ENCODE results near the gene TOMM6.

TOMM6 gene

GRCh38 chr6:41787219-41787917 lies at the start of gene TOMM6:
TSS of gene TOMM6 (plus strand) at chr6:41787694. CDS start at chr6:41787698, 4 bp downstream.
- peak; percentile 92 for DNase-seq

GRCh38 chr6:41739041-41739440 lies 48.5 kb upstream of the TOMM6 start:
- DNase-seq = no peak

GRCh38 chr6:41740366-41741162 lies 46.9 kb upstream of the TOMM6 start:
- DNase-seq = no peak

DNA sequence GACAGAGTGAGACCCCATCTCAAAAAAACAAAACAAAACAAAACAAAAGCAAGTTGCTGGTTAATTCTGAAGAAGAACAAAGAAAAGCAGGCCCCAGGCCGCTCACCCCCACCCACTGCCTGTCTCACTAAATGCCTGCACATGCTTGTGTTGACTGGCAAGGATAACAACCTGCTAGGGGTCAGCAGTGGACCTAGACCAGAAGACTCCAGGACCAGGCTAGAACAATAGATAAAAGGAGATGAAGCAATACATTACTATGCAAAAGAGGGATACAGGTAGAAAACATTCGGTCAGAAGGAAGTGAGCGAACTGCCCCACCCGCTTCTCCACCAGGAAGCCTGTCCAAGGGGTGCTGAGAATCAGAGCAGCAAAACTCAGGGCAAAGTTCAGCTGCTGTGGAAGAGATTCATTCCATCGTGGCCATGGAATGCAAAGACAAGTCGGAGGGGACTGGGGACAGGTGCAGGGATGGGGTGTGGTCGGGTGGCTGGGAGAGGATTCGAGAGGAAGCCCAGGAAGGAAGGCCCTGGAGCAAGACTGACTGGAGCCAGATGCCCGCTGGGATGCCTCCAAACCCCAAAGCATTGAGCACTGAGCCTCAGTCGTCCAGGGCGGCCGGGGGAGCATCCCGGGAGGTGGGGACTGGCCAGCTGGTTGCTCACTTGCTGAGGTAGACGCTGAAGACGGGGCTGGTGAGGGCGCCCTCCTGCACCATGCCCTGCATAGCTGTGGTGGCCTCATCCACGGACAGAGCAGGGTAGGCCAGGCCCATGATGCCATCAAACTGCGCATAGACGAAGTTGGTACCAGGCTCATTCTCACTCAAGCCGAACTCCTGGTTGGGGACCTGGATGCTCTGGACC lies 45.6 kb upstream of the TOMM6 start:
- no peak for DNase-seq

DNA sequence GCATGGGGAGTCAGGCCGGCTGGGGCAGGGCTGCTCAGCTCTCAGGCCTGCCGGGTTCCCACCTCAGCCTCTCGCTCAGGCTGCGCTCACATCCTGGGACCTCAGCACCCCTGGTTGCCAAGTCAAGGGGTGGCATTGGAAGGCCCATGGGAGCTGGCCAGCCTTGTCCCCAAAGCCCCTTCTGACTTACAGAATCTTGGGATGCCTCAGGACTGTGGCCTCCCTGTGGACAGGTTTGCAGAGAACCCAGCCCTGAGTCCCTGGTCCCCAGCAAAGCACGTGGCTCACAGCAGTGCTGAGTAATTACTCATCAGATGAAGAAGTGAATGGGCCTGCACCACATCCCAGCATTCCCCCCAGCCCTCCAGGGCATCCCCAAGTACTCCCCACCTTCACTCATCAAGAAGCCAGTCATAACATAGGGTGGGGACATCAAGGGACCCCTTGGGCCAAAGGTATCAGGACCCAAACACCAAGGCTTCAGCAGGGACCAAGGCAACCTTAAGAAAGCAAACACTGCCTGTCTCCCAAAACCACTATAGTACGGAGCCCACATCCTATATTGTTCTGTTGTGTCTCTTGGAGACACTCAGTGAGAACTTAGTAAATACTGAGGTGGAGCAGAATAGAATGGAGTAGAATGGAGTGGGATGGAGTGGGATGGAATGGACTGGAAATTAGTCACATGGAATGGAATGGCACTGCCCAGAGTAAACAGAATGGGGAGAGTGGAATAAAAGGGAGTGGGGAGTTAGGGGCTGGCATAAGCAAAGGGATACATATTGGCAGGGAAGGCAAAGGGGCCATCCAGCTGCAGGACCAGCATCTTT lies 43.9 kb upstream of the TOMM6 start:
- DNase-seq = no peak

- no peak for DNase-seq
Measured at GRCh38 chr6:41744236-41744787, 43.2 kb upstream of the TOMM6 start.

DNA sequence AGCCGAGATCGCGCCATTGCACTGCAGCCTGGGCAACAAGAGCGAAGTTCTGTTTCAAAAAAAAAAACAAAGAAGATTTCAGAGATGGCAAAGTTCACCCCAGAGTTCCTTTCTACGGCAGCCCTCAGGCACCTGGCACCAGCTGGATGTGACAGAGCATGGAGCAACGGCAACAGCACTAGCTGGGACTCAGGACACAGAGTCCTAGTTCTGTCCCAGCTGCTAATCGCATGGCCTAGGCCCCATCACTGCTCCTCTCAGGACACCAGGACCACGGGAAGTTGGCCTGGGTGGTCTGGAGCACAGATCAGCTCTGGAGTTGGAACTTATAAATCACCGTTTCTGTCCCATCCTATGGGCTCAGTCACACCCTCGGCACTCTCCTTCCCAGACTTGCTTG lies 41.4 kb upstream of the TOMM6 start:
- DNase-seq = no peak

- DNase-seq = no peak
Measured at GRCh38 chr6:41747256-41748101, 40.0 kb upstream of the TOMM6 start, which contains the start of gene PGC. TSS of gene PGC (minus strand) at chr6:41747397. CDS start at chr6:41747334, 63 bp downstream.

DNA sequence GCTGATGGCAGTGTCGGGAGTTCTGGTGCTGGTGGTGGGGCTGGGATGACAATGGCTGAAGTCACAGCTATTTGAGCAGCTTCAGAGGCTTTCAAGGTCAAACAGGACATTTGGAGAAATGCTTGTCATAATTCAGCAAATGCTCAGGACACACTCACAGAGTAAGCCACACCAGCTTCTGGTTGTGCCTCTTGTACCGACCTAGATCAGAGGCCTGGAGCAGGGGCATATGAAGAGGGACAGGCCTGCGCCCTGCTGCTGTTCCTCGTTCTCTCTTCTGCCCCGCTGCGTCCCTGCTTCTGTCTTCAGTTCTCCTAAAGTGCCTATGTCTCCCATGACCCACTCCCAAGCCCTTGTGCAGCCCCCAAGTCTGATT lies 39.4 kb upstream of the TOMM6 start:
- no peak for DNase-seq

GRCh38 chr6:41748542-41748941 lies 39.0 kb upstream of the TOMM6 start:
- DNase-seq = no peak

DNA sequence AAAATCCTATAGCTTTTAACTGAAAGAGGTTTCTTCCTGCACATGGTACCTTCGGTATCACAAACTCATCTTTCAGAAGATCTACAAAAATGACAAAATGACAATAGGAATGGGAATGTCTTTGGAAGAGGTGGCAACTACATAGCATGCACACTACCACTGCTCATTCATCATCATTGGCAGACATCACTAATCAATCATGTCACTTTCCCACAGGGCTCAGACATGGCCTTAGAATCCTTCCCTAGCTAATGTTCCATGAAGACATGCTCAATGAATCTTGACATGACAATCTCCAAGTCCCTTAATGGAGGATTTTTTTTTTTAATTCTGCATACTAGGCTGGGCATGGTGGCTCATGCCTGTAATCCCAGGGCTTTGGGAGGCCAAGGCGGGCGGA lies 37.1 kb upstream of the TOMM6 start:
- no peak for DNase-seq

- no peak for DNase-seq
Measured at GRCh38 chr6:41755895-41756294, 31.6 kb upstream of the TOMM6 start.

DNA sequence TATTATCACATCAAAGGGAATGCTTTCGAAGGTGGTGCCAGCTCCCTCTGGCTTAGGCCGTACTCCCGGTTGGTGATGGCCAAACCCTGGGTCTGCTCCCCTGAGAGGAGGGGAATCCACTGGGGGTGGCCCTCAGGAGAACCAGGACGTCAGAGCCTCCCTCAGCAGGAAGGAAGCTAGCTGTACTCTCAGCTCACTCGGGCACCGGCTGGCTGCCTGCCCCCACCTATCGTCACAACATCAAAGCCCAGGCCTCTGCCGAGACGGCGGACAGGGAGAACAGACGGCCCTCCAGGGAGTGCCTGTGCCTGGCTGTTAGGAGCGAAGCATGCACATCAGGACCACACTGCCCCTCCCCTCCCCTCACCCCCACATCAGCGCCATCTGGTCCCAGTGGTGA lies 31.1 kb upstream of the TOMM6 start:
- no peak for DNase-seq

DNA sequence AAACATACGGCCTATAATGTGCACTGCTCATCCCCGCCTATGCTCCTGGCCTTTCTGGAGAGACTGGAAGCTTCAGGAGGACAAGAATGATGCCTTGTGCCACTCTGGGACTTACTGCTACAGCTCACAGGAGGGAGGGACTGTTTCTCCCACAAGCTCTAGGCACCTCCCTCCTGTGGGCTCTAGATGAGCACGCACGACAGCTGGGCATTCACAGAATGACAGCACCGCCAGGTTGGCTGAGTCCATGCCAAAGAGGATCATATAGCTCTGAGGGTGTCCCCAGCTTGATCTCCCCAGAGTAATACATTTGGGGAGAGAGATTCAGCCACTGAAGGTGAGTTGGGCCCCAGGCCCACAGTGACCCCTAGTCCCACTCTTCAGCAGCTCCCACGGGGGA lies 30.2 kb upstream of the TOMM6 start:
- no peak for DNase-seq

- no peak for DNase-seq
Measured at GRCh38 chr6:41757931-41758640, 29.4 kb upstream of the TOMM6 start.

DNA sequence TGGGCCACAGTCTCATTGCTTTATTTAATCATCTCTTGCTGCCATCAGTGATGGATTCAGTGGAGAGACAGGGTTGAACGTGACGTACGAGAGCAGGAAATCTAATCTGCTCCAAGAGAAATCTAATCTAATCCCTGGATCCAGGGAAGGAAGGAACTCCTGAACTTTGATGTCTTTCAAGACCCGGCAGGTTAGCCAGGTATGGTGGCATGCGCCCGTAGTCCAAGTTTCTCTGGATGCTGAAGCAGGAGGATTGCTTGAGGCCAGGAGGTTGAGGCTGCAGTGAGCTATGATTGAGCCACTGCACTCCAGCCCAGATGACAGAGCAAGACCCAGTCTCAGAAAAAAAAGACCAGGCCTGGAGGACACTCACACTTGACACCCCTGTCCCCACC lies 28.9 kb upstream of the TOMM6 start:
- no peak for DNase-seq

GRCh38 chr6:41759106-41759904 lies 28.2 kb upstream of the TOMM6 start:
- no peak for DNase-seq

DNA sequence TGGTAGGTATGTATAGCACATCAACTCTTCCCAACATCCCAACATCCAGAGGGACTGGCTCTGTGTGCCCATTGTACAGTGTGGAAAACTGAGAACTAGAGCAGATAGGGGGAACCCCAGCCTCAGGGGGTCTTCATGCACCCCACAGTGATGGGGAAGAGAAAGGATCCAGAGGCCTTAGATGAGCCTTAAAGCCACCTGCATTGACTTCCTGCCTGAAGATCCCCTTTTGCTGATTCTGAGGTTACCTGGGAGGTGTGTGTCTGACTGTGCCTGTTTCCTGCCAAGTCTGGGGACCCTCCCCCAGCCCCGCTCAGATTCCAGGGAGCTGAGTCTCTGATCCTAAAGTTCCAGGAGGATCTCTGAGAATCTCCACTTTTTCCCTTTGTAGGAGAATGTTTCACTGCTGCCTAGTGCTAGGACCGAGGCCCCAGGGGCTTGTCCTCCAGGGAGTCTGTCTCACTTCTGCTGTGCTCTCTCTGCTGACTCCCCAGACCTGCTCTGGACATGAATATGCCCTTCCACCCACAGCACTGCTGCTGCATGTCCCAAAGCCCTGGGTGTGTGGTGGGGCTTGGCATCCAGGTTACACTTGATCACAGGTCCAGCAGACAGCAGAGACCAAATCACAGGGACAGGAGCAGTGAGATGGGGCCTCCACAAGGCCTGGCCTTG lies 27.5 kb upstream of the TOMM6 start:
- no peak for DNase-seq

DNA sequence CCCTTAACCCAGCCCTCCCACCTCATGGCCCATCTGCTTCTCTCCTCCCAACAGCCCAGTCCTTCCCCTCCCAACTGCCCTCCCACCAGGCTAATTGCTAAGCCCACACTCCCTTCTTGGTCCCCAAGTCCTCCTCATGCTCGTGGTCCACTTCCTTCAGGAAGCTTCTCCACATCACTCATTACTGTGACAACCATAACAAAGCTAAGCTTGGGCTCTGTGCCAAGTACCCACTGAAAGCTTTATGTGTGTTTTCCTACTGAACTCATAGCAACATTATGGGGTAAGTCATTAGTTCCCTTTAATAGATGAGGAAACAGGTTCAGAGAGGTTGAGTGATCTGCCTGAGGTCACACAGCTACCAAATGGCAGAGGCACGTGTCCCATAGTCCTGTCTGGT lies 24.0 kb upstream of the TOMM6 start:
- no peak for DNase-seq
